SU-DHL-6 (cell line): Measurements from ENCODE around the gene RNF157.

Source experiments
- CTCF ChIP-seq: fragments of 200-600 bp; sonication (generic); IDR thresholded peaks from one replicate; pipeline ENCODE4 v1.5.1; 2017; ENCODE audit warnings: antibody characterized with exemption, mild to moderate bottlenecking, low read length, moderate library complexity; ENCODE audit not compliant: insufficient read depth, poor library complexity, severe bottlenecking
- EZH2phosphoT487 ChIP-seq: fragments of 200-600 bp; sonication (generic), shearing (Covaris generic); conservative IDR thresholded peaks from 2 replicates; pipeline ENCODE4 v1.6.1; 2018; ENCODE audit warnings: mild to moderate bottlenecking, antibody characterized with exemption, low read length, moderate library complexity, mixed read lengths

- no peak for TF ChIP-seq CTCF
- TF ChIP-seq EZH2phosphoT487, result no peak
Observed at GRCh38 chr17:76278268-76278908, 38.1 kb upstream of the RNF157 start.
